ENCODE data around the gene UQCR11. TPM values are rescaled to one million over a fixed set of nuclear protein-coding genes. Genes with fewer than 3 reads are reported as not detected.
A peak's percentile ranks its signal among the peaks of the same experiment; 100 is the strongest.

The UQCR11 gene
- total and polyA plus RNA-seq, 2 of the 8 experiments (the other 6 are each of a cell fraction or from before 2014, with no cell fraction given), result 162 to 171 TPM

GRCh38 chr19:1566392-1567115 is 38.7 kb downstream of the UQCR11 start (continued):
- TF ChIP-seq PHF8 (conservative IDR thresholded peaks at IDR 0.05; ENCODE audit: low read depth, low read length) (peak; percentile 74), TAF1 (IDR thresholded peaks at IDR 0.05; ENCODE audit: low read depth, low read length) (peak; percentile 61), SUZ12 (IDR thresholded peaks at IDR 0.05; ENCODE audit: low read length) (no peak), EP300 (IDR thresholded peaks at IDR 0.05; ENCODE audit: borderline replicate concordance in 1 of 2, low read depth in 2 of 2, low read length in 2 of 2) (no peak; a peak in 1 of 3 replicates)
